ENCODE results near the gene TGM1. TPM values are rescaled to one million over a fixed set of nuclear protein-coding genes. Genes with fewer than 3 reads are reported as not detected.

TGM1 gene
- total and polyA plus RNA-seq, 2 experiments from 2014 or later: 0.31 to 0.63 TPM

- no peak for TF ChIP-seq REST (IDR thresholded peaks at IDR 0.05; ENCODE audit: unreplicated experiment)
- no peak for TF ChIP-seq ZNF462 (CRISPR knock-in tag; IDR thresholded peaks at IDR 0.05)
- TF ChIP-seq ZNF114 (CRISPR knock-in tag; IDR thresholded peaks at IDR 0.05): no peak
- no peak for TF ChIP-seq ETS1 (IDR thresholded peaks at IDR 0.05)
- TF ChIP-seq NANOG (IDR thresholded peaks at IDR 0.05; ENCODE audit: borderline replicate concordance): no peak
- TF ChIP-seq CREB1 (CRISPR knock-in tag; IDR thresholded peaks at IDR 0.05; ENCODE audit: low read depth): no peak
- no peak for TF ChIP-seq EZH2 (IDR thresholded peaks at IDR 0.05; ENCODE audit: low read depth, unreplicated experiment)
- TF ChIP-seq STAT1 (IDR thresholded peaks at IDR 0.05; ENCODE audit: unreplicated experiment): no peak
- TF ChIP-seq JUNB (IDR thresholded peaks at IDR 0.05; ENCODE audit: unreplicated experiment): no peak
- no peak for TF ChIP-seq ZNF331 (CRISPR knock-in tag; IDR thresholded peaks at IDR 0.05; ENCODE audit: low read depth)
- no peak for TF ChIP-seq CTCF (conservative IDR thresholded peaks at IDR 0.05; ENCODE audit: low read depth in 2 of 2)
- no peak for TF ChIP-seq EZH2phosphoT487 (IDR thresholded peaks at IDR 0.05; ENCODE audit: unreplicated experiment)
- TF ChIP-seq POLR2AphosphoS5 (IDR thresholded peaks at IDR 0.05; ENCODE audit: low read depth): no peak
Measured at GRCh38 chr14:24268225-24268624, 5.2 kb upstream of the TGM1 start.

More at GRCh38 chr14:24268225-24268624, 5.2 kb upstream of the TGM1 start:
- Histone ChIP-seq H3K9me2 (ENCODE audit: insufficient read depth) (no peaks in the 10 kb centered on the region), H2AFZ (no peak overlapping the region), H3K4me3 (no peak overlapping the region), H3K27me3 (ENCODE audit: insufficient read depth) (no peaks in the 10 kb centered on the region), H3K27ac (ENCODE audit: low read depth) (no peak overlapping the region), H3K36me3 (ENCODE audit: insufficient read depth) (no peaks in the 10 kb centered on the region), H3K4me2 (no peak overlapping the region), H3F3A (replicated peaks; ENCODE audit: low read depth) (peaks cover 11% of the 10 kb centered on the region; the same call in 1 of the 2 replicates), H4K20me1 (replicated peaks; ENCODE audit: insufficient read depth) (no peaks in the 10 kb centered on the region), H3K4me1 (ENCODE audit: insufficient read depth) (peaks cover 11% of the 10 kb centered on the region), H3K79me2 (replicated peaks; ENCODE audit: insufficient read depth) (no peaks in the 10 kb centered on the region; the same call in 1 of the 2 replicates)
- DNase-seq (ENCODE audit: low spot score): no peak
- H3K4me1 Mint-ChIP-seq: peaks cover 14% of the 10 kb centered on the region
- H3K4me3 Mint-ChIP-seq: no peak overlapping the region
- H3K27me3 Mint-ChIP-seq (ENCODE audit: insufficient read depth, low read depth, poor library complexity): peaks cover 7% of the 10 kb centered on the region
- H3K9me3 Mint-ChIP-seq: no peaks in the 10 kb centered on the region; the same call in 2 of the 3 replicates
- ATAC-seq: no peak
- peaks cover 6% of the 10 kb centered on the region; the same call in 2 of the 3 replicates for H3K36me3 Mint-ChIP-seq (ENCODE audit: low read depth)
- H3K27ac Mint-ChIP-seq: no peak overlapping the region
